Erythroblast (primary cell): ENCODE data around the gene TFIP11.
"Not testable (repeated sequence)": the region's sequence is repeated elsewhere in the genome, so short reads cannot be mapped to it uniquely, and the experiment has no call there.

ENCODE experiments used
- DNase-seq, 2 experiments: peaks; one replicate each; lab custom pipeline; 2025; lab: John Stamatoyannopoulos, UW
- GATA1 ChIP-seq: IDR thresholded peaks from 2 replicates; pipeline ENCODE4 v1.6.1; 2011; ENCODE audit warnings: low read depth, mild to moderate bottlenecking, control low read depth, low read length, moderate library complexity
- POLR2A ChIP-seq: IDR thresholded peaks from 2 replicates; pipeline ENCODE4 v1.6.1; 2011; ENCODE audit warnings: mild to moderate bottlenecking, low read length

Gene TFIP11

GRCh38 chr22:26529345-26529744 lies 17.1 kb upstream of the TFIP11 start:
- TF ChIP-seq GATA1 (no peak), POLR2A (no peak)
- no peak for DNase-seq

- not testable (repeated sequence) for DNase-seq
Observed at GRCh38 chr22:26528518-26528917, 16.2 kb upstream of the TFIP11 start.

GRCh38 chr22:26527574-26528465 lies 15.5 kb upstream of the TFIP11 start:
- DNase-seq = no peak
- TF ChIP-seq GATA1 (no peak), POLR2A (no peak)

- no peak for TF ChIP-seq GATA1
- no peak for TF ChIP-seq POLR2A
- DNase-seq = no peak
Observed at GRCh38 chr22:26527167-26527566, 14.9 kb upstream of the TFIP11 start.

- no peak for DNase-seq
- TF ChIP-seq POLR2A = no peak
- TF ChIP-seq GATA1 = no peak
Observed at GRCh38 chr22:26525946-26526564, 13.8 kb upstream of the TFIP11 start.

GRCh38 chr22:26524870-26525269 lies 12.6 kb upstream of the TFIP11 start:
- DNase-seq = no peak
- TF ChIP-seq GATA1 = no peak

GRCh38 chr22:26522592-26522991 lies 10.3 kb upstream of the TFIP11 start:
- no peak for DNase-seq
- TF ChIP-seq GATA1 (no peak), POLR2A (no peak)

- no peak for DNase-seq
- TF ChIP-seq GATA1 = no peak
- TF ChIP-seq POLR2A = peak; percentile 16
Observed at GRCh38 chr22:26522012-26522411, 9.7 kb upstream of the TFIP11 start.

- no peak for DNase-seq
- TF ChIP-seq GATA1 (no peak), POLR2A (no peak)
Observed at GRCh38 chr22:26517429-26517828, 5.2 kb upstream of the TFIP11 start.

- no peak for TF ChIP-seq GATA1
- no peak for TF ChIP-seq POLR2A
- DNase-seq = no peak
Observed at GRCh38 chr22:26516503-26516902, 4.2 kb upstream of the TFIP11 start.

- TF ChIP-seq GATA1 (no peak), POLR2A (no peak)
- DNase-seq = no peak
Observed at GRCh38 chr22:26515931-26516330, 3.7 kb upstream of the TFIP11 start.

GRCh38 chr22:26514419-26515161 lies 2.3 kb upstream of the TFIP11 start:
- TF ChIP-seq POLR2A (no peak), GATA1 (no peak)
- DNase-seq = no peak

GRCh38 chr22:26513838-26514237 lies 1.6 kb upstream of the TFIP11 start:
- TF ChIP-seq POLR2A (no peak), GATA1 (no peak)
- peak in 1 of 2 experiments; percentile 34 for DNase-seq

- DNase-seq = no peak
- TF ChIP-seq POLR2A = no peak
- TF ChIP-seq GATA1 = no peak
Observed at GRCh38 chr22:26508148-26508547, 4.1 kb downstream of the TFIP11 start.
